Measurements from ENCODE around the gene ACY1.

- TF ChIP-seq CTCF (IDR thresholded peaks at IDR 0.05; ENCODE audit: low read depth, low read length, poor library complexity, severe bottlenecking) = no peak
- no peak for TF ChIP-seq EZH2phosphoT487 (IDR thresholded peaks at IDR 0.05; ENCODE audit: borderline replicate concordance, low read length)
Measured at GRCh38 chr3:52034651-52035050, 51.3 kb downstream of the ACY1 start.
